GM12891 (cell line): ENCODE measurements around the gene COL15A1.

Experiments used
- POLR2A ChIP-seq: IDR thresholded peaks from 2 replicates; pipeline ENCODE4 v1.6.1; 2011; ENCODE audit warnings: low read depth, low read length, control low read depth
- POU2F2 ChIP-seq: IDR thresholded peaks from 2 replicates; pipeline ENCODE4 v1.6.1; 2011; ENCODE audit warnings: low read depth, mild to moderate bottlenecking, control low read depth, low read length, moderate library complexity

DNA sequence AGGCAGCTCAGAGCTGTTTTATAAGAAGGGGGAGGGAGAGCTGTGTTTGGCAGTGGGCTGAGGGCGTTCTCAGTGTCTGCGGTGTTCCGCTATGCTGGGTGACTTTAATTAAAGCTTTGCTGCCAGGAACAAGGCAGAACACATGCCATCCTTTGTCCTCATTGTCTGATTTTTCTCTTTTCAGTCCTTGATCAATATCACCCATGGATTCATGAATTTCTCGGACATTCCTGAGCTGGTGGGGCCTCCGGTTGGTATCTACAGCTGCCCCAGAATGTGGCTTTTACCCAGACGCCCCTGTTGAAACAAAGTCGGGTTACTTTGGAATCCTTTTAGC lies 94.7 kb downstream of the COL15A1 start:
- no peak for TF ChIP-seq POLR2A
- no peak for TF ChIP-seq POU2F2
